Heart right ventricle (tissue), 16 donors: ENCODE measurements around the gene FHIT. TPM values are rescaled to one million over a fixed set of nuclear protein-coding genes. Genes with fewer than 3 reads are reported as not detected.

Experiments used
- ATAC-seq, 8 donors: fragments of 200-7000 bp; cut with Tn5 transposase; one replicate each; pipeline ENCODE4 v1.9.1; 2020; ENCODE audit warnings: mild to moderate bottlenecking in 8 of 8, moderate library complexity in 8 of 8, moderate number of reproducible peaks in 1 of 8
- DNase-seq, 2 donors: peaks; one replicate each; pipeline ENCODE4 v3.0.0-alpha.2; 2020
- H3K27ac ChIP-seq, 10 donors: fragments of 200-600 bp; sonication (generic) in 2 of 10; one replicate each; pipeline versions ENCODE4 v1.5.0 to v1.8.0; 2020 to 2022; ENCODE audit warnings: mild to moderate bottlenecking in 3 of 10
- H3K27me3 ChIP-seq, 7 donors: fragments of 200-600 bp; one replicate each; pipeline ENCODE4 v1.8.0; 2021 to 2022; ENCODE audit warnings: mild to moderate bottlenecking in 2 of 7
- H3K36me3 ChIP-seq, 9 donors: fragments of 200-600 bp; sonication (generic) in 1 of 9; one replicate each; pipeline versions ENCODE4 v1.5.0 to v1.8.0; 2020 to 2022; ENCODE audit warnings: mild to moderate bottlenecking in 2 of 9
- H3K4me1 ChIP-seq, 9 donors: fragments of 200-600 bp; sonication (generic) in 1 of 9; one replicate each; pipeline versions ENCODE4 v1.5.0 to v1.8.0; 2020 to 2022; ENCODE audit warnings: mild to moderate bottlenecking in 4 of 9
- H3K4me3 ChIP-seq, 10 donors: fragments of 200-600 bp; sonication (generic) in 2 of 10; one replicate each; pipeline versions ENCODE4 v1.5.0 to v1.8.0; 2020 to 2022; ENCODE audit warnings: mild to moderate bottlenecking in 7 of 10, moderate library complexity in 2 of 10
- H3K9me3 ChIP-seq, 11 donors: fragments of 200-600 bp in 10 of 11; sonication (generic) in 2 of 11; one replicate each; pipeline versions ENCODE4 v1.5.0 to v1.8.0; 2013 to 2022; ENCODE audit warnings: mild to moderate bottlenecking in 2 of 11, control low read depth in 1 of 11, moderate library complexity in 1 of 11
- WGBS, 2 donors: extraction: QIAGEN DNeasy Blood & Tissue Kit; methylation state at CpG; one replicate each; pipeline ENCODE4 v1.1.7; 2013; ENCODE audit warnings: inconsistent platforms in 1 of 2; 5-methylcytosine and 5-hydroxymethylcytosine counted together
- intact Hi-C, 10 donors: fragments of 100-400 bp; cut with DNase I; formaldehyde crosslinking; loops; one replicate each; pipeline versions ENCODE4 v1.11.1 to v1.14.2; 2022
- polyA plus RNA-seq, 2 donors: library from polyadenylated mRNA; stranded (reverse); fragments of 200-250 nt; gene quantifications; one replicate each; pipeline ENCODE4 v1.2.3, GENCODE V29; 2013
- total RNA-seq, 10 donors: library from RNA; stranded (reverse); fragmentation: NEBNext Ultra II Directional in 3 of 10; extraction: Animal tissue kit (Norgen Biotek cat#: 25700) in 3 of 10; gene quantifications; one replicate each; pipeline versions ENCODE4 v1.2.1 to v1.2.4, GENCODE V29; 2021 to 2023
- TF ChIP-seq, protein P1 (sequence below), 9 donors: fragments of 200-600 bp; sonication (generic) in 2 of 9; IDR thresholded peaks; one replicate each; pipeline versions ENCODE4 v1.5.0 to v1.8.0; 2021 to 2022; ENCODE audit warnings: antibody characterized with exemption in 9 of 9, mild to moderate bottlenecking in 5 of 9, moderate library complexity in 1 of 9
- donor health status: Arrhythmogenic right ventricular cardiomyopathy.
- donor health status: ischemic (EF 13 %, LVEDD 7.1; RV severe dilation, severe dysfunction).
- donor health status: healthy with polysubstance abuse.
- donor health status: DM: no; HTN: yes; CAD: no.
- donor health status: DM: no; HTN: no; CAD: no.
- donor health status: ischemic (EF 25% LVEDD 6.9; RV normal size, moderate dysfunction).
- donor health status: ischemic (EF 25% LVEDD 5.7; RV mildly dilated, moderate dysfunction).
- donor health status: healthy.
- donor health status: DM: yes; HTN: yes; CAD: no.
- donor health status: Ischemic cardiomyopathy.
- donor health status: ischemic (EF 35%, LVEDD 5.7; RV mildly dilated, moderate dysfunction).
- donor health status: nonischemic (EF 11% LVEDD 7.7; RV severe dilation, severe dysfunction).
- donor health status: DM: yes; HTN: yes; CAD: no.
- donor health status: PGD.
- donor health status: ischemic (EF 29% LVEDD 5.4; RV normal size, mild dysfunction).
- donor health status: nonischemic (EF 23%, LVEDD 6.1; RV moderate dilation, normal function).

Gene FHIT
- total and polyA plus RNA-seq, 12 donors = 4.7 to 25.5 (median 18.3) TPM

DNA sequence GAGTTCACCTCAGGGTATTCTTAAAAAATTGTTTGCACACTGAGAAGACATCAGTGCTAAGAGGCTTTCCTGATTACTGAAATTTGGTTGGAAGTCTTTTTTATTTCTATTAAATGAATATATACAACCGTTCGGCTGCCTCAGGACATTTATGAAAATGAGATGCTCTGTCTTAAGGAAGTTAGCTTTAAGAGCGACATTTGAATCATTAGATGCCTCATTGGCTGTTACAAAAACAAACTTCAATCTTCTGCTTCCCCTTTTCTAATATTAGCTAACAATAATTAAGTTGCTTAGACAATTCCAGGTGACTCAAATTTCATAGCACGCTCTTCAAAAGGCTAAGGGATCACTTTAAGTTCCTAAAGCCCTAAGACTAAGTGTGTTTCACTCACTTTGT, 673.7 kb downstream of the FHIT start:
- intact Hi-C loops = no loop called here
- TF ChIP-seq, protein P1, sequence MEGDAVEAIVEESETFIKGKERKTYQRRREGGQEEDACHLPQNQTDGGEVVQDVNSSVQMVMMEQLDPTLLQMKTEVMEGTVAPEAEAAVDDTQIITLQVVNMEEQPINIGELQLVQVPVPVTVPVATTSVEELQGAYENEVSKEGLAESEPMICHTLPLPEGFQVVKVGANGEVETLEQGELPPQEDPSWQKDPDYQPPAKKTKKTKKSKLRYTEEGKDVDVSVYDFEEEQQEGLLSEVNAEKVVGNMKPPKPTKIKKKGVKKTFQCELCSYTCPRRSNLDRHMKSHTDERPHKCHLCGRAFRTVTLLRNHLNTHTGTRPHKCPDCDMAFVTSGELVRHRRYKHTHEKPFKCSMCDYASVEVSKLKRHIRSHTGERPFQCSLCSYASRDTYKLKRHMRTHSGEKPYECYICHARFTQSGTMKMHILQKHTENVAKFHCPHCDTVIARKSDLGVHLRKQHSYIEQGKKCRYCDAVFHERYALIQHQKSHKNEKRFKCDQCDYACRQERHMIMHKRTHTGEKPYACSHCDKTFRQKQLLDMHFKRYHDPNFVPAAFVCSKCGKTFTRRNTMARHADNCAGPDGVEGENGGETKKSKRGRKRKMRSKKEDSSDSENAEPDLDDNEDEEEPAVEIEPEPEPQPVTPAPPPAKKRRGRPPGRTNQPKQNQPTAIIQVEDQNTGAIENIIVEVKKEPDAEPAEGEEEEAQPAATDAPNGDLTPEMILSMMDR (IDR thresholded peaks at IDR 0.05) = no peak

DNA sequence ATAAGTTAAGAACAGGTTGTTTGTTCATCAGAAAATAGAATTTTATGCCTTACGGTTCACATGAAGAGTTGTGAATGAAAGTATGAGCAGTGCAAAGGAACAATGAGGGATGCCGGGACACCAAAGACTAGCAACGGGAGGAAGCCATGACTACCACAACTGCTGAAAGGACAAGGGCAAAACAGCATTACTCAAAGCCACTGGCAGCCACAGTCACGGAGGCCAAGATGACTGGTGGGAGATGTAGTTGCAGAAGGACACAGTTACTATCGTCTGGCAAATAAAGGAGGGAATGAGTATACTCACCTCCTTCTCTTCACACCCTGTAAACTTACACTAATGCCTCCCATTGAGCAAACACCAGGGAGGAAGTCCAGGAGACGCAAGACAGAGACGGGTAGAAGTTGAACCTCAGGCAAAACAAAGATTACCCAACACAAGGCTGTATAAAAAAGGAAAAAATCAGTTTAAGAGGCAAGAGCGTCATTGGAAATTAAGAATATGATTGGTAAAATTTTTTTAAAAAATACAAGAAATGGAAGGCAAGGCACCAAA, 675.5 kb downstream of the FHIT start:
- H3K4me3 ChIP-seq = no peak overlapping the region
- whole genome bisulfite sequencing, 2 donors = 72 to 75% methylated on average over 8 of the region's 8 CpGs
- ATAC-seq (peak in 1 of 8 donors; percentile 20), DNase-seq (no peak)
- no peaks in the 10 kb centered on the region for H3K9me3 ChIP-seq
- no peak overlapping the region for H3K27ac ChIP-seq
- intact Hi-C loops = no loop called here
- H3K4me1 ChIP-seq = no peaks in the 10 kb centered on the region
- TF ChIP-seq, protein P1 (IDR thresholded peaks at IDR 0.05) = no peak
- no peaks in the 10 kb centered on the region for H3K27me3 ChIP-seq
- no peaks in the 10 kb centered on the region for H3K36me3 ChIP-seq

More for the DNA sequence above, 673.7 kb downstream of the FHIT start:
- Histone ChIP-seq H3K4me1 (no peaks in the 10 kb centered on the region), H3K4me3 (no peak overlapping the region), H3K9me3 (no peaks in the 10 kb centered on the region), H3K27me3 (no peaks in the 10 kb centered on the region), H3K27ac (no peak overlapping the region), H3K36me3 (no peaks in the 10 kb centered on the region)
- DNase-seq (no peak), ATAC-seq (no peak)
- 88 to 94% methylated on average over 4 of the region's 4 CpGs for WGBS, 2 donors

DNA sequence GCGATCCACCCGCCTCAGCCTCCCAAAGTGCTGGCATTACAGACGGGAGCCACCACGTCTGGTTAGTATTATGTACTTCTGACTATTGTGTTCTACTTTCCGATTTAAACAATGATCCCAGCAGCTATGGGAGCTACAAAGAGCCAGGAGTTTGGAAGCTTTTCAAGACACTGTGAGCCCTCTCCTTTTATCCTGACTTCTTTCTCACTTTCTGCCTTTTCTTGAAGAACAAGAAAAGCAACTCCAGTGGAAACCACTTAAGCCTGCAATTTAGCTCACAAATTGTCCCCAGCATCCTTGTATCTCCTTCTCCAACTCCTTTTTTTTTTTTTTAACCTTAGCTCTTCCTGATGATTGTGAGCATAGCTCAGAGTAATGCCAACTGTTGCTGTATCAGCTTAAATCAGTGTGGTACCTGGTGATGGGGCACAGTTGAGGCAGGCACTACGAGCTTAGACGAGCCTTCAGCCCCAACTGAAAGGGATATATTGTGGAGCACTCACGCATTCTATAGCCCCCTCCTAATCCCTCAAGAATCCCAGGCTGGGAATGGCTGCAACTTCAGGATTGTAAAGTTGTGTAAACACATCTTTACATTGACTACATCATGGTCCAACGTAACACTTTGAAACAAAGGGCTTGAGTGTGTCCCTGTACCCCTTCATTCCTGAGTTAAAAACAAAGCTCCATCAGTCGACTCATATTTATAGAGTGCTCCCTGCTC, 677.0 kb downstream of the FHIT start:
- intact Hi-C loops = no loop called here
- Histone ChIP-seq H3K4me1 (no peaks in the 10 kb centered on the region), H3K36me3 (no peaks in the 10 kb centered on the region), H3K4me3 (no peak overlapping the region), H3K27ac (no peak overlapping the region), H3K27me3 (no peaks in the 10 kb centered on the region), H3K9me3 (no peaks in the 10 kb centered on the region)
- ATAC-seq (no peak), DNase-seq (no peak)
- WGBS, 2 donors = 78 to 80% methylated on average over 10 of the region's 10 CpGs
- TF ChIP-seq, protein P1 (IDR thresholded peaks at IDR 0.05) = no peak

DNA sequence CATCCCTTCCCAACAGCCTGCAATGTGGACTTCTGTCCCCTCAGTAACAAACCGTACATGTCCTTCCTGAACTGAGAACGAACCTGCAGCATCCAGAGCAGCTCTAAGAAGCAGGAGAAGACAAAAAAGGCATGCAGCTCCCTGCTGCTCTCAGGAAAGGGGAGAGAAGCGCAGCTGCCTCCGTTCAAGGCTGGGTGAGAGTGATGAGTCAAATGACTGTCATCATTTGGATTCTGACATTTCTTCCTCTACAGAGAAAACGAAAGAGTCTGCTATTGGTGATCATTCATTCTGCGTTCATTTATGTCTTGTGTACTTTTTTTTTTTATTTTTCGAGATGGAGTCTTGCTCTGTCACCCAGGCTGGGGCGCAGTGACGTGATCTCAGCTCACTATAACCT, 677.8 kb downstream of the FHIT start:
- Histone ChIP-seq H3K36me3 (no peaks in the 10 kb centered on the region), H3K9me3 (no peaks in the 10 kb centered on the region), H3K4me3 (no peak overlapping the region), H3K27ac (no peak overlapping the region), H3K4me1 (no peaks in the 10 kb centered on the region), H3K27me3 (no peaks in the 10 kb centered on the region)
- 79 to 88% methylated on average over 9 of the region's 9 CpGs for WGBS, 2 donors
- DNase-seq (no peak), ATAC-seq (no peak)
- intact Hi-C loops = no loop called here
- TF ChIP-seq, protein P1 (IDR thresholded peaks at IDR 0.05) = no peak
